H9 (cell line): ENCODE results near the gene FHIT. TPM values are rescaled to one million over a fixed set of nuclear protein-coding genes. Genes with fewer than 3 reads are reported as not detected.

Experiments
- DNase-seq: peaks from one replicate; pipeline ENCODE4 v3.0.0-alpha.2; 2017
- H2AFZ ChIP-seq: one replicate; pipeline ENCODE4 v1.6.1; 2013; ENCODE audit warnings: mild to moderate bottlenecking, low read length, control low read depth, moderate library complexity
- H2AK5ac ChIP-seq: 2 replicates; pipeline ENCODE4 v1.6.1; 2013; ENCODE audit warnings: low read length, control low read depth, mixed read lengths; ENCODE audit not compliant: insufficient read length
- H2BK120ac ChIP-seq: one replicate; pipeline ENCODE4 v1.6.1; 2013; ENCODE audit warnings: low read depth, mild to moderate bottlenecking, low read length, control low read depth, inconsistent platforms; ENCODE audit not compliant: poor library complexity, severe bottlenecking
- H2BK12ac ChIP-seq: 2 replicates; pipeline ENCODE4 v1.6.1; 2013; ENCODE audit warnings: low read length, control low read depth, mixed read lengths, low read depth; ENCODE audit not compliant: insufficient read length
- H2BK15ac ChIP-seq: 2 replicates; pipeline ENCODE4 v1.6.1; 2013; ENCODE audit warnings: low read depth, low read length, control low read depth
- H2BK20ac ChIP-seq: one replicate; pipeline ENCODE4 v1.6.1; 2013; ENCODE audit warnings: low read depth, mild to moderate bottlenecking, low read length, control low read depth, inconsistent platforms; ENCODE audit not compliant: poor library complexity, severe bottlenecking
- H2BK5ac ChIP-seq: 2 replicates; pipeline ENCODE4 v1.6.1; 2013; ENCODE audit warnings: low read length, control low read depth, mixed read lengths; ENCODE audit not compliant: insufficient read length
- H3K14ac ChIP-seq: 2 replicates; pipeline ENCODE4 v1.6.1; 2013; ENCODE audit warnings: low read length, control low read depth; ENCODE audit not compliant: insufficient read depth
- H3K18ac ChIP-seq: 2 replicates; pipeline ENCODE4 v1.6.1; 2013; ENCODE audit warnings: low read depth, mild to moderate bottlenecking, mixed read lengths, low read length, control low read depth; ENCODE audit not compliant: insufficient read length
- H3K23ac ChIP-seq: 2 replicates; pipeline ENCODE4 v1.6.1; 2013; ENCODE audit warnings: low read length, control low read depth, mixed read lengths, low read depth; ENCODE audit not compliant: insufficient read length
- H3K23me2 ChIP-seq: 2 replicates; pipeline ENCODE4 v1.6.1; 2013; ENCODE audit warnings: low read depth, mild to moderate bottlenecking, mixed read lengths, low read length, control low read depth; ENCODE audit not compliant: insufficient read length, poor library complexity, severe bottlenecking
- H3K27ac ChIP-seq: 2 replicates; pipeline ENCODE4 v1.5.1; 2013; ENCODE audit warnings: low read length, control low read depth, mixed read lengths, low read depth; ENCODE audit not compliant: insufficient read length
- H3K27me3 ChIP-seq: 2 replicates; pipeline ENCODE4 v1.6.1; 2013; ENCODE audit warnings: low read length, control low read depth, inconsistent platforms; ENCODE audit not compliant: insufficient read depth
- H3K4ac ChIP-seq: 2 replicates; pipeline ENCODE4 v1.6.1; 2013; ENCODE audit warnings: low read depth, mild to moderate bottlenecking, control low read depth, inconsistent platforms, low read length, moderate library complexity
- H3K4me1 ChIP-seq: 2 replicates; pipeline ENCODE4 v1.6.1; 2013; ENCODE audit warnings: low read length, control low read depth, inconsistent platforms; ENCODE audit not compliant: insufficient read depth
- H3K4me2 ChIP-seq: 2 replicates; pipeline ENCODE4 v1.6.1; 2013; ENCODE audit warnings: low read length, control low read depth, mixed read lengths; ENCODE audit not compliant: insufficient read length, insufficient read depth
- H3K56ac ChIP-seq: 2 replicates; pipeline ENCODE4 v1.6.1; 2013; ENCODE audit warnings: low read depth, mild to moderate bottlenecking, mixed read lengths, low read length, control low read depth; ENCODE audit not compliant: insufficient read length
- H3K79me1 ChIP-seq: 2 replicates; pipeline ENCODE4 v1.6.1; 2013; ENCODE audit warnings: low read depth, mild to moderate bottlenecking, moderate library complexity, low read length, control low read depth, inconsistent platforms; ENCODE audit not compliant: insufficient read depth, poor library complexity, severe bottlenecking
- H3K79me2 ChIP-seq: 2 replicates; pipeline ENCODE4 v1.6.1; 2013; ENCODE audit warnings: low read length, control low read depth, inconsistent platforms; ENCODE audit not compliant: insufficient read depth
- H3K9ac ChIP-seq: 2 replicates; pipeline ENCODE4 v1.6.1; 2013; ENCODE audit warnings: low read length, control low read depth, mixed read lengths; ENCODE audit not compliant: insufficient read length; ENCODE audit errors: extremely low read depth
- H3K9me3 ChIP-seq: one replicate; pipeline ENCODE4 v1.6.1; 2013; ENCODE audit warnings: low read depth, low read length, inconsistent platforms; ENCODE audit not compliant: control insufficient read depth
- H3T11ph ChIP-seq: one replicate; pipeline ENCODE4 v1.6.1; 2013; ENCODE audit warnings: mild to moderate bottlenecking, low read length, control low read depth, inconsistent platforms
- H4K20me1 ChIP-seq: one replicate; pipeline ENCODE4 v1.6.1; 2013; ENCODE audit not compliant: control insufficient read depth, insufficient read length, insufficient read depth
- H4K5ac ChIP-seq: 2 replicates; pipeline ENCODE4 v1.6.1; 2013; ENCODE audit warnings: low read depth, mild to moderate bottlenecking, mixed read lengths, low read length, control low read depth; ENCODE audit not compliant: insufficient read length
- H4K8ac ChIP-seq: replicated peaks from 2 replicates; pipeline ENCODE4 v1.6.1; 2013; ENCODE audit warnings: low read length, control low read depth, mixed read lengths, low read depth; ENCODE audit not compliant: insufficient read length
- H4K91ac ChIP-seq: 2 replicates; pipeline ENCODE4 v1.6.1; 2013; ENCODE audit warnings: low read depth, mild to moderate bottlenecking, moderate library complexity, mixed read lengths, low read length, control low read depth; ENCODE audit not compliant: insufficient read length
- H3K27ac Mint-ChIP-seq, 3 experiments: 2 replicates in 2 of 3; 3 replicates in 1 of 3; pipeline ENCODE4 v1.8.0; 2020 to 2021; ENCODE audit warnings: mixed read lengths in 3 of 3, mild to moderate bottlenecking in 1 of 3, moderate library complexity in 1 of 3
- H3K27me3 Mint-ChIP-seq: 2 replicates; pipeline ENCODE4 v1.8.0; 2021; ENCODE audit warnings: low read depth, mild to moderate bottlenecking, moderate library complexity, mixed read lengths
- H3K36me3 Mint-ChIP-seq, 3 experiments: 2 replicates in 2 of 3; 3 replicates in 1 of 3; pipeline ENCODE4 v1.8.0; 2020 to 2021; ENCODE audit warnings: low read depth in 3 of 3, mixed read lengths in 3 of 3; ENCODE audit not compliant: insufficient read depth in 1 of 3
- H3K4me1 Mint-ChIP-seq, 2 experiments: 2 replicates each; pipeline ENCODE4 v1.8.0; 2020; ENCODE audit warnings: mixed read lengths in 2 of 2
- H3K4me3 Mint-ChIP-seq, 2 experiments: 2 replicates in 1 of 2; 3 replicates in 1 of 2; pipeline ENCODE4 v1.8.0; 2020 to 2021; ENCODE audit warnings: mild to moderate bottlenecking in 2 of 2, mixed read lengths in 2 of 2, moderate library complexity in 1 of 2
- H3K9me3 Mint-ChIP-seq, 2 experiments: 2 replicates in 1 of 2; 3 replicates in 1 of 2; pipeline ENCODE4 v1.8.0; 2020; ENCODE audit warnings: mild to moderate bottlenecking in 2 of 2, mixed read lengths in 2 of 2, moderate library complexity in 1 of 2
- WGBS: extraction: QIAGEN DNeasy Blood & Tissue Kit; methylation state at CpG from one replicate; pipeline ENCODE4 v1.1.7; 2013; ENCODE audit warnings: missing lambda C conversion rate, low lambda C conversion rate, mixed read lengths; ENCODE audit not compliant: insufficient read length; ENCODE audit errors: extremely low coverage; 5-methylcytosine and 5-hydroxymethylcytosine counted together
- total RNA-seq: library from RNA; stranded (reverse); gene quantifications from 2 replicates; pipeline ENCODE4 v1.2.1, GENCODE V29; 2021
- TF ChIP-seq, protein P1 (sequence below): fragments of 200-600 bp; sonication (generic); conservative IDR thresholded peaks from 3 replicates; pipeline ENCODE4 v1.8.0; 2021; ENCODE audit warnings: antibody characterized with exemption, mild to moderate bottlenecking

Gene FHIT
- total RNA-seq, 1 experiment from 2014 or later = 3.0 TPM

DNA sequence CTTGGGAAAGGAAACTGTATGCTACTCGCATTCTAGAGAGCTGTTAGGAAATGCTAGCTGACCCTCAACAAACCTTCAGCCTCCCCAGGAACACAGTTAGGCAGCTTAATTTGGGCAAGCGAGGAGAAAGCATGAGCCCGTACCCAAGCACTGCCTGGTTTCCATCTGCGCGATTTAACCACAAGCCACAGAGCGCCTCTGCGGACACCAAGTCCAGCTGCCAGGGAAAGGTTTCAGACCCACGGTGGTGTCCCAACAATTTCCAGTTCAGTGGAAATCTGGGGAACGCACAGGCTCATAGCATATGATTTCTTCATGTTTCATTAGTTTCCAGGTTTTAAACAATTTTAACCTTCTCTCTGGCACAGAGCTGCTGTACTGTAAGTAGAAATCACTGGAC, 617.6 kb downstream of the FHIT start:
- Histone ChIP-seq H4K20me1 (no peaks in the 10 kb centered on the region), H3K9me3 (no peaks in the 10 kb centered on the region), H3K27me3 (no peaks in the 10 kb centered on the region), H3K9ac (no peak overlapping the region), H3T11ph (no peak overlapping the region), H3K4ac (no peak overlapping the region), H3K23ac (no peak overlapping the region), H3K56ac (no peak overlapping the region), H4K91ac (no peak overlapping the region), H3K23me2 (no peaks in the 10 kb centered on the region), H3K18ac (no peak overlapping the region), H4K5ac (no peak overlapping the region), H2AK5ac (no peak overlapping the region), H3K4me1 (peaks cover 12% of the 10 kb centered on the region; the same call in 1 of the 2 replicates), H2BK20ac (no peak overlapping the region), H2BK15ac (no peak overlapping the region), H3K4me2 (no peak overlapping the region), H2BK5ac (no peak overlapping the region), H3K14ac (no peak overlapping the region), H2AFZ (no peak overlapping the region), H3K79me1 (no peaks in the 10 kb centered on the region), H3K79me2 (no peaks in the 10 kb centered on the region), H4K8ac (no peak overlapping the region), H2BK120ac (no peak overlapping the region), H2BK12ac (no peak overlapping the region), H3K27ac (no peak overlapping the region)
- Mint-ChIP-seq H3K27ac (no peak overlapping the region), H3K4me1 (peaks cover 43 to 54% of the 10 kb centered on the region in 2 experiments), H3K9me3 (no peaks in the 10 kb centered on the region), H3K36me3 (no peaks in the 10 kb centered on the region), H3K4me3 (no peak overlapping the region), H3K27me3 (no peaks in the 10 kb centered on the region; the same call in 1 of the 2 replicates)
- TF ChIP-seq, protein P1, sequence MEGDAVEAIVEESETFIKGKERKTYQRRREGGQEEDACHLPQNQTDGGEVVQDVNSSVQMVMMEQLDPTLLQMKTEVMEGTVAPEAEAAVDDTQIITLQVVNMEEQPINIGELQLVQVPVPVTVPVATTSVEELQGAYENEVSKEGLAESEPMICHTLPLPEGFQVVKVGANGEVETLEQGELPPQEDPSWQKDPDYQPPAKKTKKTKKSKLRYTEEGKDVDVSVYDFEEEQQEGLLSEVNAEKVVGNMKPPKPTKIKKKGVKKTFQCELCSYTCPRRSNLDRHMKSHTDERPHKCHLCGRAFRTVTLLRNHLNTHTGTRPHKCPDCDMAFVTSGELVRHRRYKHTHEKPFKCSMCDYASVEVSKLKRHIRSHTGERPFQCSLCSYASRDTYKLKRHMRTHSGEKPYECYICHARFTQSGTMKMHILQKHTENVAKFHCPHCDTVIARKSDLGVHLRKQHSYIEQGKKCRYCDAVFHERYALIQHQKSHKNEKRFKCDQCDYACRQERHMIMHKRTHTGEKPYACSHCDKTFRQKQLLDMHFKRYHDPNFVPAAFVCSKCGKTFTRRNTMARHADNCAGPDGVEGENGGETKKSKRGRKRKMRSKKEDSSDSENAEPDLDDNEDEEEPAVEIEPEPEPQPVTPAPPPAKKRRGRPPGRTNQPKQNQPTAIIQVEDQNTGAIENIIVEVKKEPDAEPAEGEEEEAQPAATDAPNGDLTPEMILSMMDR = no peak
- no peak for DNase-seq
- WGBS = no CpG with 5 or more reads among the region's 9 CpGs
